ENCODE data around the gene ZNF205. TPM values are rescaled to one million over a fixed set of nuclear protein-coding genes. Genes with fewer than 3 reads are reported as not detected.

The ZNF205 gene
- total RNA-seq, 1 experiment from 2014 or later: 12.9 TPM

Other genes with a start within 250 kb of the ZNF205 start
- 35.4 and 40.6 TPM in 2 replicates for gene FLYWCH2, start 229.4 kb upstream of the ZNF205 start, total RNA-seq (2014; rRNA removed; shearing (Covaris generic))
- gene FLYWCH1, start 200.7 kb upstream of the ZNF205 start, total RNA-seq (2014; rRNA removed; shearing (Covaris generic)): 9.1 and 9.7 TPM in 2 replicates
- 13.8 and 14.9 TPM in 2 replicates for gene KREMEN2, start 148.3 kb upstream of the ZNF205 start, total RNA-seq (2014; rRNA removed; shearing (Covaris generic))
- gene PAQR4, start 143.2 kb upstream of the ZNF205 start, total RNA-seq (2014; rRNA removed; shearing (Covaris generic)): 28.1 and 34.1 TPM in 2 replicates
- gene PKMYT1, start 132.1 kb upstream of the ZNF205 start, total RNA-seq (2014; rRNA removed; shearing (Covaris generic)): 34.8 and 45.8 TPM in 2 replicates
- not detected in 2 replicates for gene CLDN9, start 99.7 kb upstream of the ZNF205 start, total RNA-seq (2014; rRNA removed; shearing (Covaris generic))
- gene CLDN6, start 94.4 kb upstream of the ZNF205 start, total RNA-seq (2014; rRNA removed; shearing (Covaris generic)): not detected in 2 replicates
- 29.0 and 32.1 TPM in 2 replicates for gene TNFRSF12A, start 92.2 kb upstream of the ZNF205 start, total RNA-seq (2014; rRNA removed; shearing (Covaris generic))
- gene HCFC1R1, start 88.6 kb upstream of the ZNF205 start, total RNA-seq (2014; rRNA removed; shearing (Covaris generic)): 16.8 and 18.9 TPM in 2 replicates
- 25.5 and 29.4 TPM in 2 replicates for gene THOC6, start 88.6 kb upstream of the ZNF205 start, total RNA-seq (2014; rRNA removed; shearing (Covaris generic))
- gene BICDL2, start 75.6 kb upstream of the ZNF205 start, total RNA-seq (2014; rRNA removed; shearing (Covaris generic)): not detected in 2 replicates
- gene MMP25, start 66.0 kb upstream of the ZNF205 start, total RNA-seq (2014; rRNA removed; shearing (Covaris generic)): 0.06 and 0.13 TPM in 2 replicates
- 158 and 177 TPM in 2 replicates for gene IL32, start 46.9 kb upstream of the ZNF205 start, total RNA-seq (2014; rRNA removed; shearing (Covaris generic))
- gene ZSCAN10, start 13.3 kb upstream of the ZNF205 start, total RNA-seq (2014; rRNA removed; shearing (Covaris generic)): 0.73 and 0.76 TPM in 2 replicates
- gene ZNF213, start 22.4 kb downstream of the ZNF205 start, total RNA-seq (2014; rRNA removed; shearing (Covaris generic)): 2.5 and 3.0 TPM in 2 replicates
- 0.47 TPM in 1 of 2 replicates, not detected in the other for gene OR1F1, start 75.6 kb downstream of the ZNF205 start, total RNA-seq (2014; rRNA removed; shearing (Covaris generic))
- gene ZNF200, start 122.6 kb downstream of the ZNF205 start, total RNA-seq (2014; rRNA removed; shearing (Covaris generic)): 16.1 and 17.6 TPM in 2 replicates
- gene MEFV, start 144.0 kb downstream of the ZNF205 start, total RNA-seq (2014; rRNA removed; shearing (Covaris generic)): not detected in 2 replicates
- 46.3 and 47.6 TPM in 2 replicates for gene ZNF263, start 170.9 kb downstream of the ZNF205 start, total RNA-seq (2014; rRNA removed; shearing (Covaris generic))
- 4.7 TPM in 2 replicates for gene TIGD7, start 192.8 kb downstream of the ZNF205 start, total RNA-seq (2014; rRNA removed; shearing (Covaris generic))
- 17.0 and 17.6 TPM in 2 replicates for gene ZNF75A, start 192.9 kb downstream of the ZNF205 start, total RNA-seq (2014; rRNA removed; shearing (Covaris generic))
- not detected in 2 replicates for gene OR2C1, start 243.3 kb downstream of the ZNF205 start, total RNA-seq (2014; rRNA removed; shearing (Covaris generic))